BLaER1 (cell line): ENCODE data around the gene MAD1L1.
"Not testable (repeated sequence)": the region's sequence is repeated elsewhere in the genome, so short reads cannot be mapped to it uniquely, and the experiment has no call there.

Experiments
- H3K27ac ChIP-seq: shearing (Covaris generic); formaldehyde crosslinking; 2 replicates; pipeline ENCODE4 v1.8.1; 2022
- H3K27me3 ChIP-seq: shearing (Covaris generic); formaldehyde crosslinking; 2 replicates; pipeline ENCODE4 v1.8.1; 2022
- H3K36me3 ChIP-seq: shearing (Covaris generic); formaldehyde crosslinking; 2 replicates; pipeline ENCODE4 v1.8.1; 2022
- H3K4me1 ChIP-seq: shearing (Covaris generic); formaldehyde crosslinking; 2 replicates; pipeline ENCODE4 v1.8.1; 2022
- H3K4me2 ChIP-seq: shearing (Covaris generic); formaldehyde crosslinking; 2 replicates; pipeline ENCODE4 v1.8.1; 2022
- H3K4me3 ChIP-seq: shearing (Covaris generic); formaldehyde crosslinking; 2 replicates; pipeline ENCODE4 v1.8.1; 2022
- H3K9ac ChIP-seq: shearing (Covaris generic); formaldehyde crosslinking; 2 replicates; pipeline ENCODE4 v1.8.1; 2022
- H3K9me3 ChIP-seq: shearing (Covaris generic); formaldehyde crosslinking; 2 replicates; pipeline ENCODE4 v1.8.1; 2022
- H4K20me1 ChIP-seq: shearing (Covaris generic); formaldehyde crosslinking; 2 replicates; pipeline ENCODE4 v1.8.1; 2022
- Cebpa-rat ChIP-seq: shearing (Covaris generic); IDR thresholded peaks from 2 replicates; pipeline ENCODE4 v1.8.1; 2022

Gene MAD1L1

DNA sequence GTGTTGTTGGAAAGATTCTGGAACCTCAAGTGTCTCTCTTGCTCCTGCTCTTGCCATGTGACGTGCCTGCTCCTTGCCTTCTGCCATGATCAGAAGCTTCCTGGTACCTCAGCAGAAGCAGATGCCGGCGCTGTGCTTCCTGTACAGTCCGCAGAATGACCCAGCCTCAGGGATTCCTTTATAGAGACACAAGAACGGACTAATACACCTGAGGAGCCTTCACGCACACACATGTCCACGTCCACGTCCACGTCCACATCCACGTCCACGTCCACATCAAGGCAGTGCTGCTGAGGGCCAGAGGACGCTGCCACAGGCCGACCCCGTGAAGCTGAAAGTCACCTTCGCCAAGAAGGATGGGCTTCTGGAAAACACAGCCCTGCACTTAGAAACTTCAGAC lies 190.1 kb downstream of the MAD1L1 start:
- peaks cover 99% of the 10 kb centered on the region for H3K4me1 ChIP-seq
- TF ChIP-seq Cebpa-rat = no peak
- H3K9ac ChIP-seq = no peak overlapping the region
- no peak overlapping the region for H3K27ac ChIP-seq
- peak overlapping the region; percentile 89; the same call in 1 of the 2 replicates for H3K4me2 ChIP-seq
- peaks cover 33% of the 10 kb centered on the region for H3K36me3 ChIP-seq
- H3K9me3 ChIP-seq = no peaks in the 10 kb centered on the region
- H3K27me3 ChIP-seq = no peaks in the 10 kb centered on the region
- no peak overlapping the region for H3K4me3 ChIP-seq
- H4K20me1 ChIP-seq = peaks cover 100% of the 10 kb centered on the region

DNA sequence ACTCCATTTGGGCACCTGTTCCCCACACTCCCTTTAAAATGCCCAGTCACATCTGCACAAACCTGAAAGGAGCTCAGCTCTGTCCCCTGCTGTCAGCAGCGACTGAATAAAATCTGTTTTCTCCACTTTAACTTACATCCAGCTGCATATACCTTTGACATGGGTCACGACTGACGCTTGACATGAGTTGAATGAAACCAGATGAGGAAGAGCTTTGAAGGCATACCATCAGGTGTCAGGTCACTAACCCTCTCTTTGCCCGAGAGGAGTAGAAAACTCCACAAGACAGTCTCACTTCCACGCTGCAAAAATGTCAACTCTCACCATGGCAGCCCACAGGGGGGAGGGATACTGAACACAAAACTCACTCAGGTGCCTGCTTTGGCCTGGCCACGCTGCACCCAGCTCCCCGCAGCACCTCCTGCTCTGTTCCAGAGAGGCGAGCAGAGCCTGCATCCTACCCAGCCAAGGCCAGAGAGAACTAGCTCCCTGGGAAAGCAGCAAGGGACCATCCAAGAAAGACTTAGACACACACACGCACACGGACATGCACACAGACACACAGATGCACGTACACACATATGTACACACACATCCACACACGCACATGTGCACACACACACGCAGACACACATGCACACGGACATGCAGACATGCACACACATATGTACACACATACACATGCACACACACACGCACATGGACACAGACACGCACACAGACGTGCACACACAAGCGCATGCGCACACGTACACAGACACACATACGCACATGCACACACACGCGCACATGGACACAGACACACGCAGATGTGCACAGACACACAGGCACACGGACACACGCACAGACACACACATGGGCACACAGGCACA lies 191.0 kb downstream of the MAD1L1 start:
- Histone ChIP-seq H3K9me3 (no peaks in the 10 kb centered on the region), H3K27ac (no peak overlapping the region), H3K27me3 (no peaks in the 10 kb centered on the region), H3K9ac (peak overlapping the region; percentile 3; the same call in 1 of the 2 replicates), H3K4me3 (no peak overlapping the region), H4K20me1 (peaks cover 100% of the 10 kb centered on the region), H3K4me1 (peaks cover 99% of the 10 kb centered on the region), H3K4me2 (peak overlapping the region; percentile 89), H3K36me3 (peaks cover 33% of the 10 kb centered on the region)
- no peak for TF ChIP-seq Cebpa-rat

DNA sequence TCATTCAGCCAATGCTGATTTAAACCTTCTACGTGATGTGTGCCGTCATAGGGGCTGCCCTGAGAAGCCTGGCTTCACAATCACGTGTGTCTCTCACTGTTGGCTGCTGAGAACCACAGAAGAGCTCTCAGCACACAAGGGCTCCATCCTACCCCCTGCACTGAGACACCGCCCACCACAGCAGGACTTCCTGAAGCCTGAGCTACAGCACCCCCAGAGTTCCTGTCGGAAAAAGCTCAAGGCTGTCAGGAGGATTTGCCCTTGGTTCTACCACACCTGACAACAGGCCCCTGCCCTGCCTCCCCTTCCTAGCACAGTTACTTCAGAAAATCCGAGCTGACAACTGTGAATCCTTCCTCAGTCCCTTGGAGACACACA lies 191.9 kb downstream of the MAD1L1 start:
- Histone ChIP-seq H3K9ac (peak overlapping the region; percentile 3; the same call in 1 of the 2 replicates), H3K4me2 (peak overlapping the region; percentile 89), H3K4me1 (peaks cover 98% of the 10 kb centered on the region), H3K27ac (no peak overlapping the region), H3K36me3 (peaks cover 33% of the 10 kb centered on the region), H4K20me1 (peaks cover 99% of the 10 kb centered on the region), H3K27me3 (no peaks in the 10 kb centered on the region), H3K4me3 (no peak overlapping the region), H3K9me3 (no peaks in the 10 kb centered on the region)
- no peak for TF ChIP-seq Cebpa-rat

DNA sequence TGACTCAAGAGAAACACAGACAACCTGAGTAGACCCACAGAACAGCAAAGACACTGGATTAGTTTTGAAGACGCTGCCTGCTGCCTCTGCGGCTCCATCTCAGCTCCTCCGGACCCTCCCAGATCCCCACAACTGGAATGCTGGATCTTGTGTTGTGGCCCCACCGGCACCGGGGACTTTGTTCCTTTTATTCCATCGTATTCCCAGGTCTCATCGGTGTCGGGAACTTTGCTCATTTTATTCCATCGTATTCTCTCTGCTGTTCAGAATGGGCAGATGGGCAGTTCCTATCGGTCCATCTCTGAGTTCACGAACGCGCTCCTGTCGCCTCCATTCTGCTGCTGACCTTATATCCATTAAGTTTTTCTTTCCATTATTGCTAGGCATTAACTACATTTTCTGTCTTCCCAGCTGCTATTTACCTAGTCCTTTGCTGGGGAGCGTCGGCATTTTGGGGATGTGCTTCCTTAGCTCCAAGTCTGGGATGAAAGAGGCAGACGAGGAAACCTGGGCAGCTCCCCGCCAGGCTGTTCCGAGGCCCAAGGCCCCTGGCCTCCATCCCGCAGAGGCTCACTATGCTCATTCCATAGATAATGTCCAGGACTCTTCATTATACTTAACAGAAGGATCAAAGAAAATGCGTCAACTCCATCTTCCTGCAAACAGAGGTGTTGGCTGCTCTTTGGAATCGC lies 192.4 kb downstream of the MAD1L1 start:
- peaks cover 33% of the 10 kb centered on the region for H3K36me3 ChIP-seq
- no peaks in the 10 kb centered on the region for H3K27me3 ChIP-seq
- H3K27ac ChIP-seq = no peak overlapping the region
- peaks cover 93% of the 10 kb centered on the region for H3K4me1 ChIP-seq
- H3K9ac ChIP-seq = no peak overlapping the region
- peaks cover 94% of the 10 kb centered on the region for H4K20me1 ChIP-seq
- no peaks in the 10 kb centered on the region for H3K9me3 ChIP-seq
- H3K4me2 ChIP-seq = peak overlapping the region; percentile 89
- TF ChIP-seq Cebpa-rat = no peak
- no peak overlapping the region for H3K4me3 ChIP-seq

DNA sequence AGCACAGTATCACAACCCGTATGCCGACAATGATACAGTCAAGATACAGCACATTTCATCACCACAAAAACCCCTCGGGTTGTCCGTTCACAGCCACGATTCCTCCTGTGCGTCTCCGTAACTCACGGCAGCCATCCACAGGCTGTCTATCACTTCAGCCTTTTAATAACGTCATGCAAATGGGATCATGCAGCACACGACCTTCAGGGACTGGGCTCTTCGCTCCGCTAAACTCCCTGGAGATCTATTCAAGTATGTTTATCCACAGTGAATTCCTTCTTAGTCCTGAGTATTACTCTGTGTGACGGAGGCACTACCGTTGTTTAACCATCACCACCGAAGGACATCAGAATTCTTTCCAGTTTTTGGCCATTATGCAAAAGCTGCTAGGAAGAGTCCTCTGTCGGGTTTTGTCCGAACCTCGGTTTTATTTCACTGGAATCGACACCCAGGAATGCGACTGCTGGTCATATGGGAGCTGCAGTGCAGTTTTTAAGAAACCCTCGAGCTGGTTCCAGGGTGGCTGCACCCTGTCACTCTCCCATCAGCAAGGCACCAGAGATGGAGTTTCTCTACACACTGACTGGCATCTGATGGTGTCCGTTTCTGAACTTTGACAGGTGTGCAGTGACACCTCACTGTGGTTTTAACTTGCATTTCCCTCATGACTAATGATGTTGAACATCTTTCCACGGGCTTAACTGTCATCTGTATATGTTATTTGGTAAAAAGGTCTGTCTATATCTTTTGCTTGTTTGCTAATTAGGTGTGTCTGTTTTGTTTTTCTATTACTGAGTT lies 193.6 kb downstream of the MAD1L1 start:
- TF ChIP-seq Cebpa-rat = no peak
- H3K9me3 ChIP-seq = no peaks in the 10 kb centered on the region
- H3K4me2 ChIP-seq = peak overlapping the region; percentile 89
- peaks cover 93% of the 10 kb centered on the region for H3K4me1 ChIP-seq
- no peaks in the 10 kb centered on the region for H3K27me3 ChIP-seq
- peak overlapping the region; percentile 55; the same call in 1 of the 2 replicates for H3K4me3 ChIP-seq
- H4K20me1 ChIP-seq = peaks cover 93% of the 10 kb centered on the region
- H3K36me3 ChIP-seq = peaks cover 23% of the 10 kb centered on the region
- peak overlapping the region; percentile 83 for H3K27ac ChIP-seq
- H3K9ac ChIP-seq = peak overlapping the region; percentile 11; the same call in 1 of the 2 replicates

DNA sequence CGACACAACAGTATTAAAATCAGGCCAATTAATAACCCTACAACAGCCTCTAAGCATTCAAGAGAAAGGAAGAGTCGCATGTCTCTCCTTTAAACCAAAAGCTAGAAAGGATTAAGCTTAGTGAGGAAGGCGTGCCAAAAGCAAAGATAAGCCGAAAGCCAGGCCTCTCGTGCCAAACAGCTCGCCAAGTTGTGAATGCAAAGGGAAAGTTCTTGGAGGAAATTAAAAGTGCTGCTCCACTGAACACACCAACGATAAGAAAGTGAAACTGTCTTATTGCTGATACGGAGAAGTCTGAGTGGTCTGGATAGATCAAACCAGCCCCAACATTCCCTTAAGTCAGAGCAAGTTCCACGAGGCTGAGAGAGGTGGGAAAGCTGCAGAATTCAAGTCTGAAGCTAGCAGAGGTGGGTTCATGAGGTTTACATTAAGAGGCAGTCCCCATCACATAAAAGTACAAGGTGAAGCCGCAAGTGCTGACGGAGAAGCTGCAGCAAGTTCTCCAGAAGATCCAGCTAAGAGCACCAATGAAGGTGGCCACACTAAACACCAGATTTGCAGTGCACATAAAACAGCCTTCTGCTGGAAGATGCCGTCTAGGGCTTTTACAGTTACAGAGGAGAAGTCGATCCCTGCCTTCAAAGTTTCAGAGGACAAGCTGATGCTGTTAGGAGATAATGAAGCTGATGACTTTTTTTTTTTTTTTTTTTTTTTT lies 194.8 kb downstream of the MAD1L1 start:
- TF ChIP-seq Cebpa-rat = no peak
- peak overlapping the region; percentile 83 for H3K27ac ChIP-seq
- peak overlapping the region; percentile 55 for H3K4me3 ChIP-seq
- peak overlapping the region; percentile 72 for H3K9ac ChIP-seq
- peaks cover 93% of the 10 kb centered on the region for H4K20me1 ChIP-seq
- H3K4me2 ChIP-seq = peak overlapping the region; percentile 89
- H3K4me1 ChIP-seq = peaks cover 93% of the 10 kb centered on the region
- no peaks in the 10 kb centered on the region for H3K27me3 ChIP-seq
- H3K36me3 ChIP-seq = peaks cover 11% of the 10 kb centered on the region
- no peaks in the 10 kb centered on the region for H3K9me3 ChIP-seq

DNA sequence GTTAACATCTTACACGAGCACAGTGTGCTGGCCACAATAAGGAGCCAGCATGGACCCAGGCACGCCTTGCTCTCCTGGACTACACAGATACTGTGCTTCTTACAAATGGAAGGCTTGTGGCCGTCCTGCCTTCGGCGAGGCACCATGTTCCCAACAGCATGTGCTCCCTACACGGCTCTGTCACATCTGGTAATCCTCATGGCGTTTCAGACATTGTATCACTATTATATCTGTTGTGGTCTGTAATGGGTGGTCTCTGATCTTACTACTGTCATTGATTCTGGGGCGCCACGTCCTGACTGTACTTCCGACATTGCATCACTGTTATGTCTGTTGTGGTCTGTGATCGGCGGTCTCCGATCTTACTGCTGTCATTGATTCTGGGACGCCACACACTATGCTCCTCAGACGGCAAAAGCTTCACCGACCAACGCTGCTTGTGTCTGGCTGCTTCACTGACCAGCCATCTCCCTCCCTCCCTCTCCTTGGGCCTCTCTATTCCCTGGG lies 195.4 kb downstream of the MAD1L1 start:
- peaks cover 5% of the 10 kb centered on the region for H3K36me3 ChIP-seq
- H3K27ac ChIP-seq = peak overlapping the region; percentile 83
- H3K4me2 ChIP-seq = peak overlapping the region; percentile 89
- peak overlapping the region; percentile 72 for H3K9ac ChIP-seq
- H3K4me1 ChIP-seq = peaks cover 93% of the 10 kb centered on the region
- H4K20me1 ChIP-seq = peaks cover 93% of the 10 kb centered on the region
- TF ChIP-seq Cebpa-rat = peak; percentile 85
- no peaks in the 10 kb centered on the region for H3K9me3 ChIP-seq
- H3K27me3 ChIP-seq = no peaks in the 10 kb centered on the region
- H3K4me3 ChIP-seq = peak overlapping the region; percentile 55

DNA sequence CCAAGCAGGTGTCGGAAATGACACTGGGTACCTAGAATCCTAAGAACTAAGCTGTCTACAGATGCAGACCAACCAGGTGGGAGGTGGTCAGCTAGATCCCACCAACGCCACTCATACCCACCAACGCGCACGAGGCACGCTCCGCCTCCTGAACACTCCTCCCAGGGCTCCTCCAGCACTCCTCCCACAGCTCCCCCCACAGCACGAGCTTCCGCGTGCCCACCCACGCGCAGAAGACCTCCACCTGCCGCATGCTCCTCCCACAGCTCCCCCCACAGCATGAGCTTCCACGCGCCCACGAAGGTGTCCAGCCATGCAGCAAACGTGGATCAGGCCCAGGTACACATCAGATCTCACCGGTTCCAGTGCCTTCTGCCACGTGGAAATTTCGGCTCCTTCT lies 196.0 kb downstream of the MAD1L1 start:
- H3K4me1 ChIP-seq = peaks cover 93% of the 10 kb centered on the region
- no peaks in the 10 kb centered on the region for H3K36me3 ChIP-seq
- H3K4me3 ChIP-seq = 0 out of 2 replicates have a peak overlapping the region, but pooled peaks have one; percentile 55
- H3K27me3 ChIP-seq = no peaks in the 10 kb centered on the region
- peak overlapping the region; percentile 89 for H3K4me2 ChIP-seq
- H4K20me1 ChIP-seq = peaks cover 93% of the 10 kb centered on the region
- no peak overlapping the region for H3K9ac ChIP-seq
- TF ChIP-seq Cebpa-rat = no peak
- H3K27ac ChIP-seq = peak overlapping the region; percentile 83
- H3K9me3 ChIP-seq = no peaks in the 10 kb centered on the region

DNA sequence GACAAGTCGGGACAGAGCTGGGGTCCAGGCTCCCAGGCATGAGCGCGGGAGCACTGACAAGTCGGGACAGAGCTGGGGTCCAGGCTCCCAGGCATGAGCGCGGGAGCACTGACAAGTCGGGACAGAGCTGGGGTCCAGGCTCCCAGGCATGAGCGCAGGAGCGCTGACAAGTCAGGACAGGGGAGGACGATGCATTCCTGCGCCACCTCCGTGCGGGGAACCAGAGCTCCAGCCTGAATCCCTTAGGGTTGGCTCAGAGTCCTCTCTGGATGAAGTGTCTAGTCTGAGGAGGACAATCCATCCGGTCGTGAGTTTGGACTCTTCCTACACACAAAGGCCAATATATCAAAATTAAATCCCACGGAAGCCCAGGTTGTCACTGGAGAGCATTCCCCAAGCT lies 196.5 kb downstream of the MAD1L1 start:
- H3K4me2 ChIP-seq = peak overlapping the region; percentile 89
- H4K20me1 ChIP-seq = peaks cover 93% of the 10 kb centered on the region
- peaks cover 93% of the 10 kb centered on the region for H3K4me1 ChIP-seq
- H3K27me3 ChIP-seq, H3K9me3 ChIP-seq, H3K9ac ChIP-seq, H3K36me3 ChIP-seq, H3K4me3 ChIP-seq: not testable (repeated sequence)
- H3K27ac ChIP-seq = peak overlapping the region; percentile 83; the same call in 1 of the 2 replicates
